Sigmoid colon (tissue), 3 donors: Measurements from ENCODE around the gene SLC35G2.

Experiments used
- POLR2A ChIP-seq, 2 donors: fragments of 450-650 bp; IDR thresholded peaks; one replicate each; pipeline ENCODE4 v1.6.1; 2016; ENCODE audit warnings: antibody characterized with exemption in 2 of 2, mild to moderate bottlenecking in 2 of 2, moderate library complexity in 2 of 2
- TF ChIP-seq, protein P1 (sequence below), 4 experiments: fragments of 450-650 bp in 3 of 4; fragments of 200-600 bp in 1 of 4; IDR thresholded peaks; one replicate each; pipeline ENCODE4 v1.5.1; 2016 to 2019; ENCODE audit warnings: antibody characterized with exemption in 4 of 4, mild to moderate bottlenecking in 3 of 4, moderate library complexity in 2 of 4

GRCh38 chr3:136840252-136840651, 21.3 kb downstream of the SLC35G2 start:
- TF ChIP-seq POLR2A (IDR thresholded peaks at IDR 0.05): no peak
- TF ChIP-seq, protein P1, sequence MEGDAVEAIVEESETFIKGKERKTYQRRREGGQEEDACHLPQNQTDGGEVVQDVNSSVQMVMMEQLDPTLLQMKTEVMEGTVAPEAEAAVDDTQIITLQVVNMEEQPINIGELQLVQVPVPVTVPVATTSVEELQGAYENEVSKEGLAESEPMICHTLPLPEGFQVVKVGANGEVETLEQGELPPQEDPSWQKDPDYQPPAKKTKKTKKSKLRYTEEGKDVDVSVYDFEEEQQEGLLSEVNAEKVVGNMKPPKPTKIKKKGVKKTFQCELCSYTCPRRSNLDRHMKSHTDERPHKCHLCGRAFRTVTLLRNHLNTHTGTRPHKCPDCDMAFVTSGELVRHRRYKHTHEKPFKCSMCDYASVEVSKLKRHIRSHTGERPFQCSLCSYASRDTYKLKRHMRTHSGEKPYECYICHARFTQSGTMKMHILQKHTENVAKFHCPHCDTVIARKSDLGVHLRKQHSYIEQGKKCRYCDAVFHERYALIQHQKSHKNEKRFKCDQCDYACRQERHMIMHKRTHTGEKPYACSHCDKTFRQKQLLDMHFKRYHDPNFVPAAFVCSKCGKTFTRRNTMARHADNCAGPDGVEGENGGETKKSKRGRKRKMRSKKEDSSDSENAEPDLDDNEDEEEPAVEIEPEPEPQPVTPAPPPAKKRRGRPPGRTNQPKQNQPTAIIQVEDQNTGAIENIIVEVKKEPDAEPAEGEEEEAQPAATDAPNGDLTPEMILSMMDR (IDR thresholded peaks at IDR 0.05): no peak
